Astrocyte (in vitro differentiated cells and primary cell): Measurements from ENCODE around the gene XPNPEP1.

ENCODE experiments used
- CTCF ChIP-seq: IDR thresholded peaks from 2 replicates; pipeline ENCODE4 v1.5.1; 2011; ENCODE audit warnings: low read depth, mild to moderate bottlenecking, inconsistent platforms, low read length, moderate library complexity; ENCODE audit not compliant: insufficient read depth
- EZH2 ChIP-seq: IDR thresholded peaks from 2 replicates; pipeline ENCODE4 v1.6.1; 2012; ENCODE audit warnings: mild to moderate bottlenecking, low read length, inconsistent platforms; ENCODE audit not compliant: insufficient read depth

- no peak for TF ChIP-seq CTCF
- no peak for TF ChIP-seq EZH2
These were observed 29.2 kb upstream of the XPNPEP1 start for GRCh38 chr10:109952526-109952925.
